Measurements from ENCODE around the gene NIT1.

- no peak for TF ChIP-seq ESRRG (CRISPR knock-in tag; IDR thresholded peaks at IDR 0.05)
- no peak for TF ChIP-seq PATZ1 (CRISPR knock-in tag; IDR thresholded peaks at IDR 0.05; ENCODE audit: borderline replicate concordance)
- TF ChIP-seq ZC3H10 (CRISPR knock-in tag; IDR thresholded peaks at IDR 0.05): no peak
- TF ChIP-seq ZFP30 (CRISPR knock-in tag; IDR thresholded peaks at IDR 0.05): no peak
- no peak for TF ChIP-seq BACH2 (CRISPR knock-in tag; IDR thresholded peaks at IDR 0.05; ENCODE audit: borderline replicate concordance)
- no peak for TF ChIP-seq ARNTL (CRISPR knock-in tag; IDR thresholded peaks at IDR 0.05; ENCODE audit: borderline replicate concordance, low read depth)
- TF ChIP-seq ZFP3 (CRISPR knock-in tag; IDR thresholded peaks at IDR 0.05): no peak
- no peak for TF ChIP-seq TOX (CRISPR knock-in tag; IDR thresholded peaks at IDR 0.05; ENCODE audit: borderline replicate concordance)
- no peak for TF ChIP-seq GLIS3 (CRISPR knock-in tag; IDR thresholded peaks at IDR 0.05)
- TF ChIP-seq POU6F1 (CRISPR knock-in tag; IDR thresholded peaks at IDR 0.05; ENCODE audit: borderline replicate concordance, low read depth): no peak
- no peak for TF ChIP-seq TCF4 (CRISPR knock-in tag; IDR thresholded peaks at IDR 0.05; ENCODE audit: borderline replicate concordance)
- TF ChIP-seq SNAI2 (CRISPR knock-in tag; IDR thresholded peaks at IDR 0.05): no peak
These were observed 40.5 kb upstream of the NIT1 start for GRCh38 chr1:161077426-161077825.
